Occipital lobe (tissue), 2 donors: Measurements from ENCODE around the gene TMEM200A. TPM values are rescaled to one million over a fixed set of nuclear protein-coding genes. Genes with fewer than 3 reads are reported as not detected.
"Not testable (repeated sequence)": the region's sequence is repeated elsewhere in the genome, so short reads cannot be mapped to it uniquely, and the experiment has no call there.

Experiments used
- DNase-seq: peaks from one replicate; lab custom pipeline; 2025; lab: John Stamatoyannopoulos, UW
- total RNA-seq: library from RNA; depleted of rRNA; stranded (reverse); fragments of >200 nt; gene quantifications from one replicate; pipeline ENCODE4 v1.2.3, GENCODE V29; 2014

Gene TMEM200A
- 34.0 TPM for total RNA-seq

DNA sequence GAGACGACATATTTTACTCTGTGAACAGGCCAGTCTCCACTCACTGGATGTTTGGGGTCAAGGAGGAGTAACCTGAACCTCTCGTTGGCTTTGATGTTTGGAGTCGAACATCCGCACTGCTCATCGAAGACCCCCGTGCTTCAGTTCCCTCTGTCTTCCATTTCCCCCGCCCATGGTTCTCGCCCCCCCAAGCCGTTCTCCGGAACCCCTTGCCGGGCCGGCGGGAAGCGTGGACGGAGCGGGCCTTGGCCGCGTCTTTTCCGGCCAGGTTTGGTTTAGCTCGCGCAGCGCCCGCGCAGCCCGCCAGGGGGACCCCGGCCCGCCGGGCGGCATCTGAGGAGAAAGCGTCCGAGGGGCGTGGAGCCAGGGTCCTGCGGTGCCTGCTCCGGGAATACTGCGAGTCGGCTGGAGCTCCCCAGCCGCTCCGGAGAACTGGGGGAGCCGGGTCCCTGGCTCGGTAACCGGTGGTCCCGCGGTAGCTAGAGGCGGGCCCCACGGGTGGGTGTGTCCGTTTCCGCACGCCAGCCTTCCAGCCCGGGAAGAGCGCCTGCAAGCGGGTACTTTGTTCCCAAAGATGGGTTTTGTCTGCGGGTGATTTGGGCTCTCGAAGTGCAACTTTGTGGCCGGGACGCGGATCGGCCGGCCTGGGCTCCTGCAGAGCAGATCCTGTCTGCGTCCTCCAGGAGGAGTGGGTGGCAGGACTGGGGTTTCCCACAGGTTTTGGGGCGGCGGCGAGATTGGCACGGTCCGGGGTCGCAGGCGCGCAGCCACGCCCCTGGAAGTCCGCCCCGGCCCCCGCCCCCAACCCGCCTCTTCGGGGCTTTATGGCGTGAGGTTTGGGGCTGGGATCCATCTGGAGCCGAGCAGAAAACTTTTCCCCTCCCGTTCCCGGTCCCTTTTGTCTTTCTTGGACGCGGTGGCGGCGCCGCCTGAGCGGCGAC is at the start of gene TMEM200A:
Gene TMEM200A, plus strand, starts transcription at position 852 of the 941 bp plus-strand sequence. CDS start 74,406 bp downstream, outside the sequence.
- DNase-seq, result no peak

GRCh38 chr6:130320908-130321307 is 44.9 kb upstream of the TMEM200A start:
- no peak for DNase-seq

- no peak for DNase-seq
Measured at GRCh38 chr6:130322673-130323268, 43.0 kb upstream of the TMEM200A start.

GRCh38 chr6:130324657-130325056 is 41.2 kb upstream of the TMEM200A start:
- DNase-seq, result no peak

GRCh38 chr6:130326496-130326895 is 39.3 kb upstream of the TMEM200A start:
- no peak for DNase-seq

DNA sequence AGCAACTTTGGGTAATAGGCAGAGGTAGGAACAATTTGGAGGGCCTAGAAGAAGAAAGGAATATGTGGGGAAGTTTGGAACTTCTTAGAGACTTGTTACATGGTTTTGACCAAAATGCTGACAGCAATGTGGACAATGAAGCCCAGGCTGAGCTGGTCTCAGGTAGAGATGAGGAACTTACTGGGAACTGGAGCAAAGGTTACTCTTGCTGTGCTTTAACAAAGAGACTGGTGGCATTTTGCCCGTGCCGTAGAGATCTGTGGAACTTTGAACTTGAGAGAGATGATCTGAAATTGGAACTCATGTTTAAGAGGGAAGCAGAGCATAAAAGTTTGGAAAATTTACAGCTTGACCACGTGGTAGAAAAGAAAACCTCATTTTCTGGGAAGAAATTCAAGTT is 28.3 kb upstream of the TMEM200A start:
- DNase-seq, result no peak

GRCh38 chr6:130346324-130346723 is 19.5 kb upstream of the TMEM200A start:
- DNase-seq, result not testable (repeated sequence)

DNA sequence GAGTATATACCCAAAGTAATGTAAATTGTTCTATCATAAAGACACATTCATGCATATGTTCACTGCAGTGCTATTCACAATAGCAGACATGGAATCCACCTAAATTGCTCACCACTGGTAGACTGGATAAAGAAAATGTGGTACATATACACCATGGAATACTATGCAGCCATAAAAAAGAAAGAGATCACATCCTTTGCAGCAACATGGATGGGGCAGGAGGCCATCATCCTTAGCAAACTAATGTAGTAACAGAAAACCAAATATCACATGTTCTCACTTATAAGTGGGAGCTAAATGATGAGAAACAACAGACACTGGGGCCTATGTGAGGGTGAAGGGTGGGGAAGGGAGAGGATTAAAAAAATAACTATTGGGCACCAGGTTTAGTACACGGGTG is 11.5 kb upstream of the TMEM200A start:
- no peak for DNase-seq

DNA sequence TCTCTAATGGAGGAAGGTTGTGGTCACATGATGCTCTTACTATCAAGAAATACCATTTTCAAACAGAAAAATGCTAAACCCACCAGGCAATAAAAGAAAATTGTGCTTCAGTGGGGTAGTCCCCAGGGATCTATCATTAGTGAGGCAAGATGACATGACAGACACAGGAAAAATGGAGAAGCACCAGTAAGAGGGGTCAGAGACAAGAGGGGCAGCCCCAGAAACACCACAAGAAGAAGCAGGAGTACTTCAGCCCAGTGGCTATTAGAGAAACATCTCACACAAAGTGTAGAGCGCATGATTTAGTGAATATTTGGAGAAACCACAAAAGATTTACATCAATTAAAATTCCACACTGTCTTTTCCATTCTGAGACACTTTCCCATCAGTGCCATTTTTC is 10.2 kb upstream of the TMEM200A start:
- no peak for DNase-seq

DNA sequence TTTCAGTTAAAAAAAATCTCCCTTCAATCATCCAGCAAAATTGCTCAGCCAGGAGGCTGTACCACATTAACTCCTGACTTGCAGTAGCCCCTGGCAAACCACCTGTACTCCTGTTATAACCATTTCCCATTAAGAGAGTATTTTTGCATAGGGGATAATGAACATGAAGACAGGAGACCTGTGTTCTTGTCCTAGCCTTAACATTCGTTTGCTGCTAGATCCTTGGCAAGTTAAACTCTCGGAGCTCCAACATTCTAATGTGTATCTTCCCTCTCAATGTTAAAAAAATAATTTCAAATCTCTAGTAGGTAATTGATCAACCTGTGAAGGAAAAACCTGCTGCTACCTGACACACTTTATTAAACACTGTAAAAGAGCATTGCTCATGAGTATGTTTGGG is 8.4 kb upstream of the TMEM200A start:
- DNase-seq, result no peak

DNA sequence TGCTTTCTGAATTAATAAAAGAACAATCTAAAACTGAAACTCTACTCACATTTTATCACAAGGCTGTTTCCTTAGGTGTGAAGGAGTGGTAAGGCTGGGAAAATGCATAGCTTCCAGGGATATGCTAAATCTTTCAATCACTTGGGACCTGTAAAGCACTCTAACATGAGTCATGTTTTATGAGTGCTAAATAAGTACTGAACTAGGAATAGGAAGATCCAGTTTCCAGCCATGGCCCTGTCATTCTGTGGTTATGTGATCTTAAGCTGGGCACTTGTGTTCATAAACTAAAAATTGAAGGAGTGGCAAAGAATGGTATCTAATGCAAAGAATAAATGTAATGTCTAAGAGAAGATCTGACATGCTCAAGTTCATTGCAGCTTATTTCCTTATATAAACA is 6.1 kb upstream of the TMEM200A start:
- DNase-seq, result no peak

DNA sequence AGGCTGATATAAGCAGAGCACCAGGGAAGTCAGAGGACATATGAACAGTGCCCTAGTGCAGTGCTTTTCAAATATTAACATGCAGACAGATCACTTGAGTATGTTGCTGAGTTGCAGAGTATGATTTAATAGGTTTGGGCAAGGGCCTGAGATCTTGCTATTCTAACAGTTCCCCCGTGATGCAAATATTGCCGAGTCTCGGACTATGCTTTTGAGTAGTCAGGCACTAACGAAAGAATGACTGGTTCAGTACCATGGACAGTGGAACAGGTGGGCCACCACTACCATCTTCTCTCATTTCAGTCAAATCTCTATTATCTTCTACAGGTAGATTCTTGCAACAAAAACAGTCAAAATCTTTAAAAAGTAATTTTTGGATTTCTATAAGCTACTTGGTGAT is 3.7 kb upstream of the TMEM200A start:
- no peak for DNase-seq

GRCh38 chr6:130364224-130364780 is 1.5 kb upstream of the TMEM200A start:
- DNase-seq, result no peak

DNA sequence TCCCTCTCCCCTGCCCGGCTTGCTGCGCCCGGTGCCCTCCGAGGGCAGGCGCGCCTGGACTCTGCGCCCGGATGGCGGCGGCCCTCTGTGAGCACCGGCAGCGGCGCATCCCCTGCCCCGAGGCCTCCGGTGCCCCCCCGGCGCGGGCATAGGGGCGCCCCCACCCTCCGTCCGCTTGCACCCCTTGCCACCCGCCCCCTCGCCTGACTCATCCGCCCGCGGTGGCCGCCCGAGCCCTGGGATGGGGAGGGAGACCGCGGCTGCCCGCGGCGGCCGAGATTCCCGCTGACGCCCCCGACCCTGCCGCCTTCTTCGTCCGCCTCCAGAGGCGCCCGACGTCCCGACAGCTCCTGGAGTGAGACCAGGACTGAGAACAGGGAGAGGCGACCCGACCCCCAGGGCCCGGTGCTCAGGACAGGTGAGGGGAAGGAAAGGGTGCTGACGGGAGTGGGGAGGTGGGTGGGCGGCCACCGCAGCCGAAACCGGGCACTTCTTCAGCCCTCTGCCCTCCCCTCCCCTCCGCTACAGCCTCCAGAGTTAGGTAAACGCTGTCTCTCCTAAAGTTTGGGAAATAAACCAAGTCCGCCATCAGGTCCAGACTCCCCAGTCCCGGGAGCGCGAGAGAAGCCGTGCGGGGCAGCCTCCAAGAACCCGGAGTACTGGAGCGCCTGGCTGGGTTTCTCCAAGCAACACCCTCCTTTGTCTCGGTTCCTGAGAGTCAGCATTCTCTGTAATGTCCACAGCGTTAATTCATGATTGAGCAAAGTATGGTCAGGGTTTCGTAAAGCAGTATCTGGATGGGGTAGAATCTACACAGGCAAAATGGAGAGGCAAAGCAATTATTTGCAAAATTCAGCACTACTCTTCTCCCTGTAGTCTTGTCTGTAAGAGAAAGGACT is 539 bp downstream of the TMEM200A start:
- peak; percentile 3 for DNase-seq

GRCh38 chr6:130367767-130368166 is 1.9 kb downstream of the TMEM200A start:
- no peak for DNase-seq

GRCh38 chr6:130368576-130368975 is 2.8 kb downstream of the TMEM200A start:
- no peak for DNase-seq

DNA sequence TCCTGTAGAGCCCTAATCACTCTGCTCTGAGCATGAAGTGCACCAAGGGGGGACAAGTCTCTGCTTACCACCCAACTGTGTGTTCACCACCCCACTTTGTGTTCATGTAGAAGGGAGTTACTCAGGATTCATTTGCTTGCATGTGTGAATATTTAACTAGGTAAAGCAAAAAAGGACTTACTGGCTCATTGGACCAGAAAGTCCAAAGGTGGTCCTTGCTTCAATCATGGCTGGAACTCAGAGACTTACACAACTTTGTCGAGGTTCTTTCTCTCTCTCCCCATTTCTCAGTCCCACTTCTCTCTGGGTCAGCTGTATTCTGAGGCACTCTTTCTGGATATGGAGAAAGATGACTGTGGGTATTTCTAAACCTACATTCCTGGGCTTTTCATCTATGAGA is 4.0 kb downstream of the TMEM200A start:
- DNase-seq, result no peak

- DNase-seq, result no peak
Measured at GRCh38 chr6:130371921-130372420, 6.2 kb downstream of the TMEM200A start.

GRCh38 chr6:130372786-130373185 is 7.0 kb downstream of the TMEM200A start:
- DNase-seq, result no peak

DNA sequence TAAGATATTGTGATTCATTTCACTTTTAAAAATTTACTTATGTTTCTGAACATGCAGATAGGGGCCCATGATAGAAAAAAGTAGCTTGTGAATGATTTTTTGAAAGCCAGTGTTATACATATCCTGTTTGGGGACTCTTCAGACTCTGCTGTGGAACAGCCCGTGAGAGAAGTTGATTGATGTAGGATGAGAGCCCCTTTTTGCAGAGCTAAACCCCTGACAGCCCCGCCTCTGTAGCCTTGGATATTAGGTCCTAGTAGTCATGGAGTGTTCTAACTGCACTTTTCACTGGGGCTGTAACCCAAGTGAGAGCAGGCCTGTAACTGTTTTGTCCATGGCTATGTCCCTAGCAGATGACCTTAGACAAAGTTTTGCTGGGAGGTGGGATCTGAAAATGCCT is 8.2 kb downstream of the TMEM200A start:
- no peak for DNase-seq

DNA sequence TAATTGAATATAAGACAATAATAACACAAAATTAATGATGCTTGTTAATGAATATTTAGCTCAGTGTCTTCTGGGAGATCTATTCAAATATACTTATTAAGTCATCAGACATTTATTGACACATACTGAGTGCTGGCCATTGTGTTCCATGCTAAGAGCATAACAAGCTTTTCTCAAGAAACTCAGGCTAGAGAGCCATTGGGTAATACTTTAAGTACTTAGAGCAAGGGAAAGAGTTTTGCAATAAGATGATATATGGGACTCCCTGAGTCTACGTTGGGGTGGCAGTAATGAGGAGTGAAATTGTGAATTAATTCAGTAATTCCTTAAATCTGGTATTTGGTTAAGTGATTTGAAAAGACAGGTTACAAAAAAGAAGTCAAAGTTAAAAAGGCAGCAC is 11.1 kb downstream of the TMEM200A start:
- DNase-seq, result no peak
